IMR-90 (cell line): ENCODE data around the gene IFNAR2. TPM values are rescaled to one million over a fixed set of nuclear protein-coding genes. Genes with fewer than 3 reads are reported as not detected.

ENCODE experiments used
- ATAC-seq: fragments of 200-7000 bp; cut with Tn5 transposase; 2 replicates; pipeline ENCODE4 v1.9.1; 2020; ENCODE audit warnings: low read depth, mild to moderate bottlenecking, moderate library complexity
- BruUV-seq: library from RNA; stranded (reverse); fragments of 400-500 nt; replicated peaks from 2 replicates; lab custom pipeline; 2021; lab: Mats Ljungman, UMichigan
- CTCF ChIA-PET: fragments of 300-600 bp; formaldehyde crosslinking; extraction: SDS; loops from one replicate; lab custom pipeline; 2021; ENCODE audit warnings: antibody characterized with exemption; lab: Yijun Ruan, JAX
- POLR2A ChIA-PET: fragments of 300-600 bp; sonication (Branson Sonifier 250); formaldehyde crosslinking; loops from one replicate; lab custom pipeline; 2022; ENCODE audit warnings: antibody characterized with exemption; ENCODE audit not compliant: unreplicated experiment; lab: Charles Lee
- DNase-seq: peaks from one replicate; pipeline ENCODE4 v3.0.0; 2013
- H2AFZ ChIP-seq: replicated peaks from 2 replicates; pipeline ENCODE3; 2013; ENCODE audit warnings: low read length, mild to moderate bottlenecking; ENCODE audit not compliant: poor library complexity
- H2AK5ac ChIP-seq: 2 replicates; pipeline ENCODE4 v1.6.1; 2013; ENCODE audit warnings: low read depth, low read length, inconsistent platforms
- H2AK9ac ChIP-seq: replicated peaks from 2 replicates; pipeline ENCODE3; 2013; ENCODE audit warnings: mild to moderate bottlenecking, low read depth, low read length, moderate library complexity; ENCODE audit not compliant: poor library complexity
- H2BK120ac ChIP-seq: 2 replicates; pipeline ENCODE4 v1.6.1; 2013; ENCODE audit warnings: low read depth, low read length, inconsistent platforms
- H2BK15ac ChIP-seq: 3 replicates; pipeline ENCODE4 v1.6.1; 2013; ENCODE audit warnings: low read depth, low read length, inconsistent platforms
- H2BK20ac ChIP-seq: 2 replicates; pipeline ENCODE4 v1.6.1; 2013; ENCODE audit warnings: low read depth, mild to moderate bottlenecking, inconsistent platforms, low read length, moderate library complexity
- H2BK5ac ChIP-seq: 2 replicates; pipeline ENCODE4 v1.6.1; 2013; ENCODE audit warnings: mild to moderate bottlenecking, low read depth, low read length, inconsistent platforms; ENCODE audit not compliant: poor library complexity, severe bottlenecking
- H3K14ac ChIP-seq: replicated peaks from 2 replicates; pipeline ENCODE4 v1.6.1; 2013; ENCODE audit warnings: low read depth, low read length, inconsistent platforms
- H3K18ac ChIP-seq: 2 replicates; pipeline ENCODE4 v1.6.1; 2013; ENCODE audit warnings: low read depth, low read length, control low read depth
- H3K23ac ChIP-seq: 2 replicates; pipeline ENCODE4 v1.6.1; 2013; ENCODE audit warnings: low read depth, low read length, inconsistent platforms
- H3K27ac ChIP-seq: 2 replicates; pipeline ENCODE4 v1.5.1; 2013; ENCODE audit warnings: mild to moderate bottlenecking, control low read depth, low read length; ENCODE audit not compliant: insufficient read depth
- H3K27me3 ChIP-seq: 2 replicates; pipeline ENCODE4 v1.6.1; 2013; ENCODE audit warnings: low read length; ENCODE audit not compliant: control insufficient read depth, insufficient read depth
- H3K36me3 ChIP-seq: 2 replicates; pipeline ENCODE4 v1.6.1; 2013; ENCODE audit warnings: low read length, mixed read lengths; ENCODE audit not compliant: control insufficient read depth, insufficient read depth
- H3K4ac ChIP-seq: 2 replicates; pipeline ENCODE4 v1.6.1; 2013; ENCODE audit warnings: low read depth, low read length, inconsistent platforms
- H3K4me1 ChIP-seq: 2 replicates; pipeline ENCODE4 v1.6.1; 2013; ENCODE audit warnings: low read length, mixed read lengths; ENCODE audit not compliant: control insufficient read depth, insufficient read depth
- H3K4me2 ChIP-seq: 2 replicates; pipeline ENCODE4 v1.6.1; 2013; ENCODE audit warnings: low read depth, mild to moderate bottlenecking, control low read depth, low read length, moderate library complexity
- H3K4me3 ChIP-seq: 2 replicates; pipeline ENCODE4 v1.5.1; 2013; ENCODE audit warnings: low read depth, mild to moderate bottlenecking, control low read depth, low read length, moderate library complexity; ENCODE audit not compliant: insufficient read depth
- H3K56ac ChIP-seq: 2 replicates; pipeline ENCODE4 v1.6.1; 2013; ENCODE audit warnings: low read length, inconsistent platforms; ENCODE audit not compliant: insufficient read depth; ENCODE audit errors: extremely low read depth
- H3K79me1 ChIP-seq, 2 experiments: 2 replicates each; pipeline ENCODE4 v1.6.1; 2013; ENCODE audit warnings: low read length in 2 of 2, inconsistent platforms in 1 of 2, low read depth in 1 of 2
- H3K9ac ChIP-seq: 2 replicates; pipeline ENCODE4 v1.6.1; 2013; ENCODE audit warnings: low read depth, low read length, control low read depth
- H3K9me1 ChIP-seq: 2 replicates; pipeline ENCODE4 v1.6.1; 2013; ENCODE audit warnings: low read length, inconsistent platforms; ENCODE audit not compliant: insufficient read depth
- H3K9me3 ChIP-seq: 2 replicates; pipeline ENCODE4 v1.6.1; 2013; ENCODE audit warnings: low read length; ENCODE audit not compliant: control insufficient read depth, insufficient read depth
- H4K20me1 ChIP-seq: 2 replicates; pipeline ENCODE4 v1.6.1; 2013; ENCODE audit warnings: low read length, inconsistent platforms; ENCODE audit not compliant: insufficient read depth
- H4K5ac ChIP-seq: 2 replicates; pipeline ENCODE4 v1.6.1; 2013; ENCODE audit warnings: mild to moderate bottlenecking, low read depth, low read length, control low read depth
- H4K8ac ChIP-seq, 2 experiments: 2 replicates each; pipeline ENCODE4 v1.6.1; 2013; ENCODE audit warnings: low read depth in 2 of 2, low read length in 2 of 2, control low read depth in 1 of 2, inconsistent platforms in 1 of 2
- H4K91ac ChIP-seq: 2 replicates; pipeline ENCODE4 v1.6.1; 2013; ENCODE audit warnings: low read depth, low read length, inconsistent platforms; ENCODE audit not compliant: insufficient read depth
- CEBPB ChIP-seq: IDR thresholded peaks from 2 replicates; pipeline ENCODE4 v1.6.1; 2012; ENCODE audit warnings: low read depth, low read length, improper control_type of control experiment
- CHD1 ChIP-seq: IDR thresholded peaks from 2 replicates; pipeline ENCODE4 v1.6.1; 2012; ENCODE audit warnings: low read depth, low read length, improper control_type of control experiment
- CTCF ChIP-seq: conservative IDR thresholded peaks from 2 replicates; pipeline ENCODE4 v1.5.1; 2012; ENCODE audit warnings: mild to moderate bottlenecking, low read depth, low read length, improper control_type of control experiment
- FOS ChIP-seq: fragments of 150-350 bp; IDR thresholded peaks from 2 replicates; pipeline ENCODE4 v1.6.1; 2016; ENCODE audit warnings: low read depth, low read length
- MAFK ChIP-seq: IDR thresholded peaks from 2 replicates; pipeline ENCODE4 v1.6.1; 2012; ENCODE audit warnings: low read depth, low read length, improper control_type of control experiment
- MXI1 ChIP-seq: IDR thresholded peaks from 2 replicates; pipeline ENCODE4 v1.6.1; 2012; ENCODE audit warnings: low read depth, mild to moderate bottlenecking, low read length, moderate library complexity, borderline replicate concordance
- NFE2L2 ChIP-seq: fragments of 150-350 bp; IDR thresholded peaks from 2 replicates; pipeline ENCODE4 v1.6.1; 2016; ENCODE audit warnings: low read depth, mild to moderate bottlenecking, low read length
- POLR2A ChIP-seq: IDR thresholded peaks from 2 replicates; pipeline ENCODE4 v1.6.1; 2012; ENCODE audit warnings: mild to moderate bottlenecking, low read depth, low read length
- RAD21 ChIP-seq: IDR thresholded peaks from 2 replicates; pipeline ENCODE4 v1.6.1; 2012; ENCODE audit warnings: low read length, improper control_type of control experiment
- RCOR1 ChIP-seq: IDR thresholded peaks from 2 replicates; pipeline ENCODE4 v1.6.1; 2012; ENCODE audit warnings: mild to moderate bottlenecking, low read length, improper control_type of control experiment; ENCODE audit not compliant: insufficient replicate concordance
- RFX5 ChIP-seq: IDR thresholded peaks from 2 replicates; pipeline ENCODE4 v1.8.0; 2012; ENCODE audit warnings: low read depth, mild to moderate bottlenecking, low read length, moderate library complexity
- SMC3 ChIP-seq: fragments of 150-350 bp; IDR thresholded peaks from 2 replicates; pipeline ENCODE4 v1.6.1; 2016; ENCODE audit warnings: low read depth, mild to moderate bottlenecking, antibody characterized with exemption, low read length, moderate library complexity
- USF2 ChIP-seq: fragments of 150-350 bp; IDR thresholded peaks from 2 replicates; pipeline ENCODE4 v1.6.1; 2017; ENCODE audit warnings: mild to moderate bottlenecking, antibody characterized with exemption, low read length, low read depth
- WGBS, 2 experiments: methylation state at CpG; one replicate each; pipeline versions ENCODE4 v1.1.5 to v1.1.7; 2013; ENCODE audit warnings: missing lambda C conversion rate in 2 of 2; ENCODE audit not compliant: insufficient read length in 1 of 2; ENCODE audit errors: extremely low coverage in 2 of 2; 5-methylcytosine and 5-hydroxymethylcytosine counted together
- dilution Hi-C: fragments of 300-500 bp; cut with HindIII; formaldehyde crosslinking; loops from one replicate; pipeline ENCODE4 v1.14.3; 2018; ENCODE audit warnings: low sequenced_read_pairs; ENCODE audit not compliant: unreplicated experiment
- in situ Hi-C: fragments of 300-500 bp; cut with MboI; formaldehyde crosslinking; loops from 3 replicates; pipeline ENCODE4 v1.14.3; 2019; ENCODE audit warnings: low sequenced_read_pairs, inconsistent platforms, mixed read lengths
- intact Hi-C: fragments of 100-400 bp; cut with micrococcal nuclease; formaldehyde crosslinking; loops from 2 replicates; pipeline ENCODE4 v1.10.0; 2022
- polyA plus RNA-seq, 3 experiments: library from polyadenylated mRNA; depleted of rRNA; stranded (reverse); fragments of >200 nt; gene quantifications; 2 replicates each; pipeline ENCODE4 v1.2.3, GENCODE V29; 2012; ENCODE audit warnings: low replicate concordance in 1 of 3
- total RNA-seq: library from RNA; depleted of rRNA; stranded (reverse); fragments of >200 nt; gene quantifications from 2 replicates; pipeline ENCODE4 v1.2.3, GENCODE V29; 2012
- TF ChIP-seq, protein P1 (sequence below): fragments of 150-350 bp; IDR thresholded peaks from 2 replicates; pipeline ENCODE4 v1.6.1; 2016; ENCODE audit warnings: low read depth, mild to moderate bottlenecking, low read length, moderate library complexity, borderline replicate concordance

IFNAR2 gene
- total and polyA plus RNA-seq, 2 of the 4 experiments (the other 2 are of a cell fraction): 6.3 to 13.9 TPM

GRCh38 chr21:33246506-33246905 lies 16.8 kb downstream of the IFNAR2 start:
- Histone ChIP-seq H3K18ac (no peak overlapping the region), H3K4ac (no peak overlapping the region), H4K91ac (no peak overlapping the region), H3K4me2 (no peak overlapping the region), H3K4me3 (no peak overlapping the region), H4K8ac (no peak overlapping the region), H3K9me1 (0 out of 2 replicates have a peak, but pooled peaks cover 4% of the 10 kb centered on the region), H3K23ac (no peak overlapping the region), H3K36me3 (peaks cover 40% of the 10 kb centered on the region), H3K27me3 (no peaks in the 10 kb centered on the region), H2BK20ac (no peak overlapping the region), H2AFZ (no peak overlapping the region), H3K79me1 (no peaks in the 10 kb centered on the region; a peak in 2 of 4 replicates), H3K56ac (no peak overlapping the region), H3K27ac (no peak overlapping the region), H3K9me3 (no peaks in the 10 kb centered on the region), H2AK9ac (no peak overlapping the region), H4K5ac (no peak overlapping the region), H2BK5ac (no peak overlapping the region), H3K4me1 (no peaks in the 10 kb centered on the region), H4K20me1 (no peaks in the 10 kb centered on the region), H2BK120ac (no peak overlapping the region), H3K14ac (no peak overlapping the region), H2AK5ac (no peak overlapping the region), H3K9ac (no peak overlapping the region), H2BK15ac (no peak overlapping the region)
- dilution Hi-C loops (no loop called here), in situ Hi-C loops (no loop called here), intact Hi-C loops (no loop called here)
- no TSS peak for BruUV-seq
- DNase-seq (no peak), ATAC-seq (no peak)
- 80% methylated on average over 1 of the region's 5 CpGs; no CpG with 5 or more reads in 1 of the 2 experiments for WGBS, 2 experiments
- CTCF ChIA-PET: no interaction called here
- POLR2A ChIA-PET: no interaction called here
- TF ChIP-seq CHD1: no peak
- no peak for TF ChIP-seq NFE2L2
- TF ChIP-seq POLR2A: no peak
- TF ChIP-seq MAFK: no peak
- TF ChIP-seq SMC3: no peak
- no peak for TF ChIP-seq RFX5
- TF ChIP-seq FOS: no peak
- no peak for TF ChIP-seq MXI1
- no peak for TF ChIP-seq RAD21
- no peak for TF ChIP-seq CTCF
- no peak for TF ChIP-seq CEBPB
- TF ChIP-seq, protein P1, sequence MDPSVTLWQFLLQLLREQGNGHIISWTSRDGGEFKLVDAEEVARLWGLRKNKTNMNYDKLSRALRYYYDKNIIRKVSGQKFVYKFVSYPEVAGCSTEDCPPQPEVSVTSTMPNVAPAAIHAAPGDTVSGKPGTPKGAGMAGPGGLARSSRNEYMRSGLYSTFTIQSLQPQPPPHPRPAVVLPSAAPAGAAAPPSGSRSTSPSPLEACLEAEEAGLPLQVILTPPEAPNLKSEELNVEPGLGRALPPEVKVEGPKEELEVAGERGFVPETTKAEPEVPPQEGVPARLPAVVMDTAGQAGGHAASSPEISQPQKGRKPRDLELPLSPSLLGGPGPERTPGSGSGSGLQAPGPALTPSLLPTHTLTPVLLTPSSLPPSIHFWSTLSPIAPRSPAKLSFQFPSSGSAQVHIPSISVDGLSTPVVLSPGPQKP: no peak
- no peak for TF ChIP-seq RCOR1
- no peak for TF ChIP-seq USF2
